Naive B cell (primary cell): ENCODE results near the gene BCL7B. TPM values are rescaled to one million over a fixed set of nuclear protein-coding genes. Genes with fewer than 3 reads are reported as not detected.
"Not testable (repeated sequence)": the region's sequence is repeated elsewhere in the genome, so short reads cannot be mapped to it uniquely, and the experiment has no call there.

Experiments used
- ATAC-seq, 2 donors: fragments of 150-1000 bp; cut with Tn5 transposase; 2 replicates each; pipeline ENCODE4 v1.10.0; 2021; ENCODE audit warnings: low read depth in 2 of 2, mild to moderate bottlenecking in 2 of 2, moderate library complexity in 2 of 2
- DNase-seq: peaks from one replicate; pipeline ENCODE4 v3.0.0; 2022
- H3K27ac Mint-ChIP-seq, 6 donors: one replicate each; pipeline ENCODE4 v1.8.0; 2020 to 2022; ENCODE audit warnings: mild to moderate bottlenecking in 6 of 6, mixed read lengths in 6 of 6, moderate library complexity in 5 of 6, inconsistent platforms in 2 of 6
- H3K27me3 Mint-ChIP-seq, 3 donors: one replicate each; pipeline ENCODE4 v1.8.0; 2021 to 2022; ENCODE audit warnings: mixed read lengths in 3 of 3, mild to moderate bottlenecking in 1 of 3
- H3K36me3 Mint-ChIP-seq, 2 donors: one replicate each; pipeline ENCODE4 v1.8.0; 2020 to 2022; ENCODE audit warnings: mixed read lengths in 2 of 2, inconsistent platforms in 1 of 2, mild to moderate bottlenecking in 1 of 2
- H3K4me1 Mint-ChIP-seq, 3 donors: one replicate each; pipeline ENCODE4 v1.8.0; 2020 to 2022; ENCODE audit warnings: mixed read lengths in 3 of 3, inconsistent platforms in 1 of 3, mild to moderate bottlenecking in 1 of 3, moderate library complexity in 1 of 3
- H3K4me3 Mint-ChIP-seq, 8 donors: one replicate each; pipeline ENCODE4 v1.8.0; 2020 to 2022; ENCODE audit warnings: mild to moderate bottlenecking in 8 of 8, mixed read lengths in 8 of 8, moderate library complexity in 8 of 8, inconsistent platforms in 2 of 8
- H3K9me3 Mint-ChIP-seq, 7 donors: one replicate each; pipeline ENCODE4 v1.8.0; 2020 to 2022; ENCODE audit warnings: mixed read lengths in 7 of 7, mild to moderate bottlenecking in 5 of 7, inconsistent platforms in 2 of 7, moderate library complexity in 1 of 7
- polyA plus RNA-seq, 6 donors: library from polyadenylated mRNA; unstranded; fragments of 300-500 nt; fragmentation: Illumina TruSeq; gene quantifications; one replicate each; pipeline ENCODE4 v1.2.3, GENCODE V29; 2021; ENCODE audit warnings: low read depth in 6 of 6

The BCL7B gene
- polyA plus RNA-seq, 6 donors from 2014 or later = 83.3 to 112 (median 88.9) TPM

DNA sequence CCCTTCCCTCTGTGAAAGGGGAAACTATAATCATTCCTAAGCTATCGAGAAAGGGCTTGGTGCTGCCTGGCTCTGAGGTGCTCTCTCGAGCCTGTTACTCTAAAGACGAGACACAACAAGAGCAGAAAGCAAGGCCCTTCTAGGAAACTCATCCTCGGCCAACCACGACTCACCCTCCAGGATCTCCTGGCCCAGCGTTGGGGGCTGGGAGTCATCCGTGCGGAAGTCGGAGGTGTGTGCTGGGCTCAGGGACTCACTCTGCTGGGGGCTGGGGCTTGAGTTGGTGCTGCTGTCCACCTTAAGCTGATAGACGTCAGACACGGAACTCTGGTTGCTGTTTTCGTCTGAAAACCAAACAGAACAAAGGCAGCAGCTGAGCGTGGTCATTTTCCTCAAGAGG, 17.8 kb downstream of the BCL7B start:
- ATAC-seq (no peak), DNase-seq (no peak)
- Mint-ChIP-seq H3K36me3 (peaks cover 13 to 21% of the 10 kb centered on the region in 2 donors), H3K9me3 (no peaks in the 10 kb centered on the region), H3K4me1 (peaks cover 3 to 11% (median 7%) of the 10 kb centered on the region in 3 donors), H3K4me3 (no peak overlapping the region), H3K27me3 (no peaks in the 10 kb centered on the region), H3K27ac (peak overlapping the region in 1 of 6 donors; percentile 81)

DNA sequence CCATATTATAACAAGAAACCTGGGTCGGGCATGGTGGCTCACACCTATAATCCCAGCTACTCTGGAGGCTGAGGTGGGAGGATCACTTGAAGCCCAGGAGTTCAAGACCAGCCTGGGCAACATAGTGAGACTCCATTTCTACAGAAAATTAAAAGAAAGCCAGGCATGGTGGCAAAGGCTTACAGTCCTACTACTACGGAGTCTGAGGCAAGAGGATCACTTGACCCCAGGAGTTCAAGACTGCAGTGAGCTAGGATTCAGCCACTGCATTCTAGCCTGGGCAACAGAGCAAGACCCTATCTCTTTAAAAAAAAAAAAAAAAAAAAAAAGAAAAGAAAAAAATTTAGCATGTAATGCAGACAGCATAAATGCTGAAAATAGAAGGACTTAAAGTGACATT, 19.0 kb downstream of the BCL7B start:
- H3K4me3 Mint-ChIP-seq, ATAC-seq, H3K27me3 Mint-ChIP-seq, DNase-seq, H3K9me3 Mint-ChIP-seq, H3K4me1 Mint-ChIP-seq: not testable (repeated sequence)
- Mint-ChIP-seq H3K36me3 (peaks cover 13 to 21% of the 10 kb centered on the region in 2 donors), H3K27ac (peak overlapping the region in 1 of 6 donors; percentile 64)

DNA sequence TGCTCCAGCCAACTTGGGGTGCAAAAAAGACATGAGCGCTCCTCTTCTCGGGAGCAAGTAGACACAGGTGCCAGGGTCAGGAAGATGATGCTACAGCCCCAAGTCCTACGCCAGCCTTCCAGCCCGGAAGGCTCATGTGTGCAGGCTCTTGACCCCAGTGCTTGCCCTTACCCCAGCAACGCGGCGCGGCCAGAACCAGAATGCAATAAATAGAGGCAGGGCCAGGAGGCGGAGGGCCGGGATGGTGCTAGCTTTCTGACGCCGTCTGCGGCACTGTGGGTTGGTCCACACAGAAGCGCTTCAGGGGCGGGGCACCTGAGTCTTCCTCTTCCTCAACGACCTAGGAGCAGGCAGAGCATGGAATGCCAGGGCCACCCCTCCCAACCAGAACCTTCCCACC, 20.4 kb downstream of the BCL7B start:
- Mint-ChIP-seq H3K4me3 (no peak overlapping the region), H3K27me3 (no peaks in the 10 kb centered on the region), H3K27ac (peak overlapping the region in 3 of 6 donors; percentile 52 to 89 (median 74))

DNA sequence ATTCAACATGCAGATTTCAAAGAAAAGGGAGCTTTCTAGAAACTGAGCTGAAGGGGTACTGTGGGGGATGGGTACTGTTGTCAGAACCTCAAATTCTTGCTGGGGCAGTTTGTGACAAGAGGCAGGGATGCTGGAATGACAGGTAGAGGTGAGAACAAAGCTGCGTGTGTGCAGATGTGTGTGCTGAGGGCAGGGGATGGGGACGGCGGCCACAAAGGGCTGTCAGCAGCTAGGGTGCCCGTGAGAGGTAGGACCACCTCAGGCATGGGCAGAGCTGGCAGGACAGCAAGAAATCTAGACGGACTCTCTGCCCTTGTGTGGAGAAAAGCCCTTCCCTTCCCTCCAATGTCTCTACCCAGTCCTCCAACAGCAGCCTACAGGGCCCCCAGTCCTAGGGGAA, 21.0 kb downstream of the BCL7B start:
- Mint-ChIP-seq H3K4me1 (peaks cover 0 to 4% (median 3%) of the 10 kb centered on the region in 3 donors), H3K4me3 (no peak overlapping the region), H3K27me3 (no peaks in the 10 kb centered on the region), H3K36me3 (peaks cover 10 to 14% of the 10 kb centered on the region in 2 donors), H3K9me3 (no peaks in the 10 kb centered on the region), H3K27ac (peak overlapping the region in 1 of 6 donors; percentile 89)
- no peak for DNase-seq
- no peak for ATAC-seq

More for the DNA sequence above, 20.4 kb downstream of the BCL7B start:
- DNase-seq (no peak), ATAC-seq (no peak)
- no peaks in the 10 kb centered on the region for H3K9me3 Mint-ChIP-seq
- peaks cover 13 to 19% of the 10 kb centered on the region in 2 donors for H3K36me3 Mint-ChIP-seq
- peaks cover 3 to 7% (median 4%) of the 10 kb centered on the region in 3 donors for H3K4me1 Mint-ChIP-seq

DNA sequence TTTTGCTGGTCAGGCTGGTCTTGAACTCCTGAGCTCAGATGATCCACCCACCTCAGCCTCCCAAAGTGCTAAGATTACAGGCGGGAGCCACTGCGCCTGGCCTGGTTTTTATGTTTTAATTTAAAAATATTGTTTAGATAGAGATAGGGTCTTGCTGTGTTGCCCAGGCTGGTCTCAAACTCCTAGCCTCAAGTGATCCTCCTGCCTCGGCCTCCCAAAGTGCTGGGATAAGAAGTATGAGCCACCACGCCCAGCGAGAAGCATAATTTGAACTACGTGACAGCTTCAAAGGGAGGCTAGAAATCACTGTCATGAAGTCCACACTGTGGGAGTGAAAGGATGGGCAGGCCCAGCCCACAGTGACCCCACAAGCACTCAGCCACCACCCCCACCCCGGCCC, 21.6 kb downstream of the BCL7B start:
- not testable (repeated sequence) for H3K27me3 Mint-ChIP-seq, DNase-seq

DNA sequence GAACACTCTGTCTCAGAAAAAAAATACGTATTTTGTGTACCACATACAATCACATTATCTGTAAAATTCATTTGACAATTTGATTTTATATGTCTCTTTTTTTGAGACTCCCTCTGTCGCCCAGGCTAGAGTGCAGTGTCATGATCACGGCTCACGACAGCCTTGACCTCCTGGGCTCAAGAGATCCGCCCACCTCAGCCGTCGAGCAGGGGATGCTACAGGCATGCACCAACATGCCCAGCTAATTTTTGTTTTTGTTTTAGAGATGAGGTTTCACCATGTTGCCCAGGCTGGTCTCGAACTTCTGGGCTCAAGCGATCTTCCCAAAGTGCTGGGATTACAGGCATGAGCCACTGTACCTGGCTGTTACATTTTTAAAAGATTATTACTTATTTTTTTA, 23.7 kb downstream of the BCL7B start:
- Mint-ChIP-seq H3K27ac (peak overlapping the region in 1 of 6 donors; percentile 51), H3K4me3 (no peak overlapping the region), H3K4me1 (peaks cover 0 to 4% (median 3%) of the 10 kb centered on the region in 3 donors), H3K9me3 (no peaks in the 10 kb centered on the region), H3K36me3 (peaks cover 5 to 8% of the 10 kb centered on the region in 2 donors), H3K27me3 (no peaks in the 10 kb centered on the region)
- no peak for DNase-seq
- ATAC-seq = no peak

More for the DNA sequence above, 21.6 kb downstream of the BCL7B start:
- not testable (repeated sequence) for H3K4me1 Mint-ChIP-seq, ATAC-seq, H3K9me3 Mint-ChIP-seq, H3K36me3 Mint-ChIP-seq, H3K4me3 Mint-ChIP-seq, H3K27ac Mint-ChIP-seq

DNA sequence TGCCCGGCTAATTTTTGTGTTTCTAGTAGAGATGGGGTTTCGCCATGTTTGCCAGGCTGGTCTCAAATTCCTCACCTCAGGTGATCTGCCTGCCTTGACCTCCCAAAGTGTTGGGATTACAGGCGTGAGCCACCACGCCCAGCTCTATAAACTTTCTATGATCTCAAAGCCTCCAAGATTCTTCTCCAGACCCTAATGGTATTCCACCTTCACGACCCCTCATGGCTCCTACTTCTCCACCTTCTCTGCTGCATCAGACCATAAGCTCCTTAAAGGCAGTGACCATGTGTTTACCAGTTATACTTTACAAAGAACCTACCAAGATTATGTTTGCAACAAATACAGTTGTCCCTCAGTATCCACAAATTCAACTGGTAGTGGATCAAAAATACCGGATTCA, 25.3 kb downstream of the BCL7B start:
- H3K27ac Mint-ChIP-seq = peak overlapping the region in 1 of 6 donors; percentile 10
- ATAC-seq (no peak), DNase-seq (no peak)
- H3K36me3 Mint-ChIP-seq = no peaks in the 10 kb centered on the region
- peaks cover 3 to 12% (median 11%) of the 10 kb centered on the region in 3 donors for H3K4me1 Mint-ChIP-seq
- peak overlapping the region in 1 of 8 donors; percentile 36 for H3K4me3 Mint-ChIP-seq
- H3K9me3 Mint-ChIP-seq = no peaks in the 10 kb centered on the region
- no peaks in the 10 kb centered on the region for H3K27me3 Mint-ChIP-seq

DNA sequence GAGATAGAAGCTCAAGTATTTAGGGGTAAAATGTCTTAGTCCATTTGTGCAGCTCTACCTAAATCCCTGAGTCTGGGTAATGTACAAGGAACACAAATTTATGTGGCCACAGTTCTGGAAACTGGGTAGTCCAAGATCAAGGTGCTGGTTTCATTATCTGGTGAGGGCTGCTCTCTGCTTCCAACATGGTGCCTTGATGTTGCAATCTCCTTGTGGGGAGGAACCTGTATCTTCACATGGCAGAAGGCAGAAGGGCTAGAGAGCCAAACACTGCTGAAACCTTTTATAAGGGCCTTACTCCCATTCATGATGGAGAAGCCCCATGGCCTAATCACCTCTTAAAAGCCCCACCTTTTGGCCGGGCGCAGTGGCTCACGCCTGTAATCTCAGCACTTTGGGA, 26.7 kb downstream of the BCL7B start:
- H3K9me3 Mint-ChIP-seq = no peaks in the 10 kb centered on the region
- DNase-seq = no peak
- peaks cover 10 to 22% (median 16%) of the 10 kb centered on the region in 3 donors for H3K4me1 Mint-ChIP-seq
- H3K27me3 Mint-ChIP-seq = no peaks in the 10 kb centered on the region
- no peaks in the 10 kb centered on the region for H3K36me3 Mint-ChIP-seq
- no peak overlapping the region for H3K27ac Mint-ChIP-seq
- H3K4me3 Mint-ChIP-seq = no peak overlapping the region
- ATAC-seq = no peak

DNA sequence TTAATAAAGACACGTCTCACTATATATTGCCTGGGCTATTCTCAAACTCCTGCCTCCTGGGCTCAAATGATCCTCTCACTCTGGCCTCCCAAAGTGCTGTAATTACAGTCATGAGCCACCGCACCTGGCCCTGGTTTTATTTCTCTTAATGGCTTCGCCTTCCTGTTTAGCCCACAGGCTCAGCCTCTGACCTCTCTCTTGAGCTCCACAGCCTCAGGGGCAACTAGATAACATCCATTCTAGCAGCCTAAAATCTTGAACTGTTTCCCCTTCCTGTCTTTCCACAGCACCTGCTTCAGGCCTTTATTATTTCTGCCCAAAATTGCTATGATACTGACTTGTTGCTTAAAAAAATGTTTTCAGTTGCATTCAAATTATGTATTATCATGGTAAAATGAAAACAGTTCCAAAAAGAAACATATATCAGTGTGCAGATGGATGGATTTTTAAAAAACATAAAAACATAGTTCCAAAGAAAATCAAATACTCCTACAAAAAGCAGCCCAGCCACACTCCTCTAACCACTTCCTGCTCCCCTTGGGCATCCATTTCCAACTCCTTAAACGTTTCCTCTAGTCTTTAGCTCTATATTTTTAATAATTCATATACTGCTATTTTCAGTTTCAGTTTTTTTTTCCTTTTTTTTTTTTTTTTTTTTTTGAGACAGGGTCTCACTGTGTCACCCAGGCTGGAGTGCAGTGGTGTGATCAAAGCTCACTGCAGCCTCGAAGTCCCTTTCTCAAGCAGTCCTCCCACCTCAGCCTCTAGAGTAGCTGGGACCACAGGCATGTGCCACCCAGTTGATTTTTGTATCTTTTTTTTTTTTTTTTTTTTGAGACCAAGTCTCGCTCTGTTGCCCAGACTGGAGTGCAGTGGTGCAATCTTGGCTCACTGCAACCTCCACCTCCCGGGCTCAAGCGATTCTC, 30.3 kb downstream of the BCL7B start:
- Mint-ChIP-seq H3K4me1 (peaks cover 32 to 44% (median 33%) of the 10 kb centered on the region in 3 donors), H3K36me3 (no peaks in the 10 kb centered on the region), H3K9me3 (peaks cover 0 to 3% (median 0%) of the 10 kb centered on the region in 7 donors), H3K4me3 (peak overlapping the region; percentile 16 to 87 (median 54)), H3K27ac (peak overlapping the region; percentile 78 to 95 (median 87)), H3K27me3 (no peaks in the 10 kb centered on the region)
- ATAC-seq (no peak), DNase-seq (no peak)

DNA sequence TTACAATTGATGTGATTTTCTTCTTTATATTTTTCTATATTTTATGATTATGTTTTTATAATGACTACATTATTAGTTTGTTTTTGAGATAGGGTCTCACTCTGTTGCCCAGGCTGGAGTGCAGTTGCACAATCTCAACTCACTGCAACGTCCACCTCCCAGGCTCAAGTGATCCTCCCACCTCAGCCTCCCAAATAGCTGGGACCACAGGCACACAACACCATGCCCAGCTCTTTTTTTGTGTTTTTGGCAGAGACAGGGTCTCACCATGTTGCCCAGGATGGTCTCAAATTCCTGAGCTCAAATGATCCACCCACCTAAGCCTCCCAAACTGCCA, 31.4 kb downstream of the BCL7B start:
- not testable (repeated sequence) for H3K27me3 Mint-ChIP-seq
- peak overlapping the region in 4 of 8 donors; percentile 25 to 85 (median 65) for H3K4me3 Mint-ChIP-seq

DNA sequence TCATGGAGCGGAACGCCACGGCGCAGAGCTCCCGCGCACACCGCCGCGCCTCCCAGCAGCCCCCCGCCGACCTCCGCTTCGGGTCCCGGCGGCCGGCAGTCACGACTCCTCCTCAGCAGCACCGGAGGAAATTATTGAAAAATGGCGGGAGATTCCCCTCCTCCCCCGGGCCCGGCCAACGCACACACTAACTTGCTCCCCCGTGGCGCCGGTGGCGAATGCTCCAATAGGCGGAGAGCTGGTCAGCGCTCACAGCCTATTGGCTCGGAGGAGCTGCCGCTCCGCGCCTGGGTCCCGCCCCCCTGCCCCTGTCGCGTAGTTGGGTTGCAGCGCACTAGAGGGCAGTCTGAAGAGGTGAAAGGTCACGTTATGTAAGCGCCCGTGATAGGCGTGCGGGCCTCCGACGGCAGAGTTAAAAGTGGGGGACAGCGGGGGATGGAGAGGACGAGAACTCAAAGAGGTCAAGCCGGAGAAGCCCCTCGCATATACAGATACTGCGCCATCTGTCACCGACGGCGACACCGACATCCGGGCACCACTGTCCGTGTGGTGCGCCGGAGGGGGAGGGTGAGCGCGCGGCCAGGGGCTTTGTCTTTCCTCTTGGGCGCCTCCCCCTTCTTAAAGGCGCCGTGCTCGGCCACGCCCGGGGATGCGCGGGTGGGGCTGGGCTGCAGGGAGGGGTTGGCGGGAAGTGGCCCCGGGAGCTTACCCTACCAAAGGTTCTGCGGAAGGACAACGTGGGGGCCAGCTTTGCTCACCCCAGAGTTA, 35.2 kb downstream of the BCL7B start, which contains the start of gene BAZ1B:
Gene BAZ1B (minus strand): TSS at position 189 of the 768 bp plus-strand sequence. CDS start 360 bp downstream, outside the sequence.
- Mint-ChIP-seq H3K4me3 (peak within 1 kb of the TSS; percentile 85 to 100 (median 97)), H3K9me3 (peaks cover 0 to 4% (median 0%) of the 10 kb centered on the region in 7 donors)

More for the DNA sequence above, 31.4 kb downstream of the BCL7B start:
- H3K9me3 Mint-ChIP-seq, DNase-seq, H3K36me3 Mint-ChIP-seq, ATAC-seq: not testable (repeated sequence)
- H3K4me1 Mint-ChIP-seq = peaks cover 33 to 47% (median 34%) of the 10 kb centered on the region in 3 donors
- H3K27ac Mint-ChIP-seq = peak overlapping the region in 4 of 6 donors; percentile 11 to 83 (median 52)

DNA sequence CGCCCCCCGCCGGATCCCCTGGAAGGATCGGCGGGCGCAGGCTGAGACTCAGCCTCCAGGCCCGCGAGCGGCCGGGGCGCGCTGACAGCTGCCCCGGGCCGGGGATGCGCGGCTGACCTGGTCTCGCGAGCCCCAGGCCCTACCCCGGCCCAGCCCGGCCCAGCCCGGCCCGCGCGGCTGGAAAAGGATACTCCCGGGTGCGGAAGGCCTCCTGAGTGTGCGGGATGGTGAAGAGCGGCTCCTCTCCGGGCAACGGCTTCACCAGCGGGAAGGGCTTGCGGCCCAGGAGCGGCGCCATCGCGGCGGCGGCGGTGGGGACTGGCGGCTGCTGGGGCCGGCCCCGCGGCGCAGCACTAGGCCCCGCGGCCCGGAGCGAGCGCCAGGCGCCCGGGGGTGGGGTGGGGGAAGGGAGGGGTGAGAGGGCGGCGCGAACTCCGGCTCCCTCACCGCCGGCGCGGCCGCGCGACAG, 35.8 kb downstream of the BCL7B start:
- peaks cover 0 to 4% (median 0%) of the 10 kb centered on the region in 7 donors for H3K9me3 Mint-ChIP-seq
- H3K4me3 Mint-ChIP-seq = peak overlapping the region in 6 of 8 donors; percentile 59 to 98 (median 88)
- DNase-seq (no peak), ATAC-seq (peak; percentile 33 to 36)
- peak overlapping the region in 1 of 6 donors; percentile 95 for H3K27ac Mint-ChIP-seq
- no peaks in the 10 kb centered on the region for H3K27me3 Mint-ChIP-seq
- peaks cover 45 to 69% (median 64%) of the 10 kb centered on the region in 3 donors for H3K4me1 Mint-ChIP-seq
- no peaks in the 10 kb centered on the region for H3K36me3 Mint-ChIP-seq

More for the DNA sequence above, 35.2 kb downstream of the BCL7B start, which contains the start of gene BAZ1B:
- Mint-ChIP-seq H3K4me1 (peaks cover 51 to 69% (median 64%) of the 10 kb centered on the region in 3 donors), H3K27ac (peak within 1 kb of the TSS; percentile 93 to 100 (median 98)), H3K36me3 (no peaks in the 10 kb centered on the region), H3K27me3 (no peaks in the 10 kb centered on the region)
- ATAC-seq (peak; percentile 90), DNase-seq (peak; percentile 96)
